Keratinocyte (primary cell): Measurements from ENCODE around the gene FMNL2.

Experiments
- CTCF ChIP-seq, 3 experiments: IDR thresholded peaks in 1 of 3; conservative IDR thresholded peaks in 1 of 3; optimal IDR thresholded peaks in 1 of 3; 2 replicates in 2 of 3; 3 replicates in 1 of 3; pipeline versions ENCODE3 to v1.5.1; 2011; ENCODE audit warnings: low read length in 3 of 3, mild to moderate bottlenecking in 3 of 3, moderate library complexity in 2 of 3, control low read depth in 1 of 3, inconsistent platforms in 1 of 3; ENCODE audit not compliant: insufficient read depth in 2 of 3; ENCODE audit errors: extremely low read depth in 1 of 3
- EZH2 ChIP-seq: IDR thresholded peaks from one replicate; pipeline ENCODE4 v1.6.1; 2012; ENCODE audit warnings: inconsistent platforms, mild to moderate bottlenecking, low read length, moderate library complexity

GRCh38 chr2:152411154-152411553 lies 76.2 kb downstream of the FMNL2 start:
- no peak for TF ChIP-seq CTCF (optimal IDR thresholded peaks at IDR 0.05 in 1 of 3, IDR thresholded peaks at IDR 0.05 in 1 of 3, conservative IDR thresholded peaks at IDR 0.05 in 1 of 3; ENCODE audit: extremely low read depth in 1 of 3, insufficient read depth in 2 of 3, low read length in 3 of 3)
- no peak for TF ChIP-seq EZH2
